HFF-Myc (cell line): ENCODE data around the gene PHF2.

Experiments
- DNase-seq: peaks from one replicate; pipeline ENCODE4 v3.0.0-alpha.2; 2011; ENCODE audit warnings: low read depth; ENCODE audit errors: extremely low read depth
- H3K4me3 ChIP-seq: replicated peaks from 2 replicates; pipeline ENCODE4 v1.5.1; 2011; ENCODE audit warnings: low read depth, mild to moderate bottlenecking, control low read depth, low read length
- TF ChIP-seq, protein P1 (sequence below): IDR thresholded peaks from 2 replicates; pipeline ENCODE4 v1.5.1; 2012; ENCODE audit warnings: mild to moderate bottlenecking, low read depth, low read length, control low read depth; ENCODE audit errors: missing control alignments

Gene PHF2

DNA sequence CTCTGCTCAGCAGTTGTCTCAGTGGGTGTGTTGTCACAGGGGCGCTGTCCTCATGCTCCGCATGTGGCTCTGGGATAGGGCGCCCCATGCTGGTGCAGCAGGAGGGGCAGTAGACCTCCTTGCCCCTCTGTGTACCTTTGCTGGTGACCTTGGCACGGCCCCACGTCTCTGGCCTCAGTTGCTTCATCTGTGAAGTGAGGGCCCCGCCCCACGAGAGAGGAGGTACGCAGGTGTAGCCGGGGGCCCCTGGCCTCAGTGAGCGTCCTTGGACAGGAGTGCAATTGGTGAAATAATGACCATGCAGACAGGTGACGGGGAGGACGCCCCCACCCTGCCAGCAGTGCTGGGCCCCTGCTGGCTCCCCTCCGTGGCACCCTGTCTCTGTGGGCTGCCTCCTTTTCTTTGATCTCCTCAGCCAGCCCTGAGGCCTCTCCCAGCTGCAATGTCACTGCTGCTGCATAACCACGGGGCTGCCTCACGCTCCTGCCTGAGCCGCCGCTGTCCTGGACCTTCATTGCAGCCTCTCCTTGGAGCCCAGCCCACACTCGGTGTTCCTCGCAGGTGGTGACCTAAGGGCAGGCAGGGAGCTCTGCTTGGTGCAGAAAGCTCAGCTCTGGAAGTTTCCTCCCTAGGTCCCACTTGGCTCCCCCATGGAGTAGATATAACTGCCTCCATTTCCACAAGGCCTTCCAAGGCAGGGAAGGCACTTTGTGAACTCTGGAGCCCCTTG is 57.3 kb downstream of the PHF2 start:
- TF ChIP-seq, protein P1, sequence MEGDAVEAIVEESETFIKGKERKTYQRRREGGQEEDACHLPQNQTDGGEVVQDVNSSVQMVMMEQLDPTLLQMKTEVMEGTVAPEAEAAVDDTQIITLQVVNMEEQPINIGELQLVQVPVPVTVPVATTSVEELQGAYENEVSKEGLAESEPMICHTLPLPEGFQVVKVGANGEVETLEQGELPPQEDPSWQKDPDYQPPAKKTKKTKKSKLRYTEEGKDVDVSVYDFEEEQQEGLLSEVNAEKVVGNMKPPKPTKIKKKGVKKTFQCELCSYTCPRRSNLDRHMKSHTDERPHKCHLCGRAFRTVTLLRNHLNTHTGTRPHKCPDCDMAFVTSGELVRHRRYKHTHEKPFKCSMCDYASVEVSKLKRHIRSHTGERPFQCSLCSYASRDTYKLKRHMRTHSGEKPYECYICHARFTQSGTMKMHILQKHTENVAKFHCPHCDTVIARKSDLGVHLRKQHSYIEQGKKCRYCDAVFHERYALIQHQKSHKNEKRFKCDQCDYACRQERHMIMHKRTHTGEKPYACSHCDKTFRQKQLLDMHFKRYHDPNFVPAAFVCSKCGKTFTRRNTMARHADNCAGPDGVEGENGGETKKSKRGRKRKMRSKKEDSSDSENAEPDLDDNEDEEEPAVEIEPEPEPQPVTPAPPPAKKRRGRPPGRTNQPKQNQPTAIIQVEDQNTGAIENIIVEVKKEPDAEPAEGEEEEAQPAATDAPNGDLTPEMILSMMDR = no peak
- DNase-seq = no peak
- no peak overlapping the region for H3K4me3 ChIP-seq

DNA sequence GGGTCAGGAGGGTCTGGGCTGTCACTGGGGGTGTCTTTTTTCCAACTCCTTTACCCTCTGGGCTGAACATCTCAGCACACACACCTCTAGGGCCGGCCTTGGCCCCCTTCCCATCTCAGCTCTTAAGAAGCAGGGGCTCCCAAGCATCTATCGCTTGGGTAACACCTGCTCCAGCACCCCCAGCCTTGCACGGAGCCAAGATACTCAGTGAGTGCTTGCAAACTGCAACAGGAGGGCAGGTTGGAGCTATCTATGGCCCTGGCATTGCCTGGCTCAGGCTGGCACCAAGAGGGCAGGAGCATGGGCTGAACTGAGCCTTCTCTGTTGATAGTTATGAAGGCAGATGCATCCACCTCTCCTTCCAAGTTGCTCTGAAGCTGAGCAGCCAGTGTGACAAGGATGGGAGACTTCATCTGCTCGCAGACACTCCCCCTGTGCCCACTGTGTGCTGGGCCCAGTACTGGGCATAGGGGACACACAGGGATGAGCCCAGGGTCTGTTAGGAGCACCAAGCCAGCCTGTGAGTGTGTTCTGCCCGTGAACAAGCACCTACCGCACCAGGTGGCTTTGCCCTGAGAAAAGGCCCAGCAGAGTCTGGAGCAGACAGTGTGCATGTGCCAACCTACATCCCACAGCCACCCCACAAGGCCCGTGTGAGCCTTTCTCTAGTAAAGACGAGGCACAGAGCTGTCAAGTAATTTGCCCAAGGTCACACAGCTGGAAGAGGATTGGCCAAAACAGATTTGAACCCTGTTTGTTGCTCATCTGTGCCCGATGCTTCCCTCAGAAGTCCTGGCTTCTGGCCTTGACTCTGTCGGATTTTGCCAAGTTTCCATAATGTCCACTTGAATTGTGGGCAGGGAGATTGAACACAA is 58.2 kb downstream of the PHF2 start:
- TF ChIP-seq, protein P1 = no peak
- no peak for DNase-seq
- no peak overlapping the region for H3K4me3 ChIP-seq

- TF ChIP-seq, protein P1 = no peak
- H3K4me3 ChIP-seq = no peak overlapping the region
- no peak for DNase-seq
Measured at GRCh38 chr9:93635186-93636107, 59.1 kb downstream of the PHF2 start.

- TF ChIP-seq, protein P1 = no peak
- DNase-seq = no peak
Measured at GRCh38 chr9:93636172-93636661, 59.8 kb downstream of the PHF2 start.

GRCh38 chr9:93636667-93637066 is 60.3 kb downstream of the PHF2 start:
- H3K4me3 ChIP-seq = no peak overlapping the region
- TF ChIP-seq, protein P1 = no peak
- DNase-seq = no peak

More at GRCh38 chr9:93636172-93636661, 59.8 kb downstream of the PHF2 start:
- H3K4me3 ChIP-seq = no peak overlapping the region

- TF ChIP-seq, protein P1 = no peak
- H3K4me3 ChIP-seq = no peak overlapping the region
- DNase-seq = no peak
Measured at GRCh38 chr9:93637886-93638285, 61.5 kb downstream of the PHF2 start.
